HS-27A (cell line): ENCODE results near the gene PLGRKT.
"Not testable (repeated sequence)": the region's sequence is repeated elsewhere in the genome, so short reads cannot be mapped to it uniquely, and the experiment has no call there.

ENCODE experiments used
- DNase-seq: peaks from one replicate; pipeline ENCODE4 v3.0.0-alpha.2; 2012; ENCODE audit warnings: low read depth, missing footprints

The PLGRKT gene

DNA sequence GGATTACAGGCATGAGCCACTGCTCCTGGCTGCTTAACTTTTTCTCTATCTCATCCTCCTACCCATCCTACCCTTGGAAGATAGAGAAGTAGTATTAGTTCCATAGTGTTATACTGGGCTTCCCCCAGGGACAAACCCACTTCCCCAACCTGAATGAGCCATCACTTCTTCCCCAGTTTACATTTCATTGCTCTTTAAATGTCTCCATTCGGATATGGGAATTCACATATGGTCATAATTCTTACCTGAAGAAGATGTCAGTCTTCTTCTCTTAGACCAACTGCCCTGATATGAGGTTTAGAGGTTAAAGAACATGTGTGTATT lies 14.5 kb upstream of the PLGRKT start:
- no peak for DNase-seq

DNA sequence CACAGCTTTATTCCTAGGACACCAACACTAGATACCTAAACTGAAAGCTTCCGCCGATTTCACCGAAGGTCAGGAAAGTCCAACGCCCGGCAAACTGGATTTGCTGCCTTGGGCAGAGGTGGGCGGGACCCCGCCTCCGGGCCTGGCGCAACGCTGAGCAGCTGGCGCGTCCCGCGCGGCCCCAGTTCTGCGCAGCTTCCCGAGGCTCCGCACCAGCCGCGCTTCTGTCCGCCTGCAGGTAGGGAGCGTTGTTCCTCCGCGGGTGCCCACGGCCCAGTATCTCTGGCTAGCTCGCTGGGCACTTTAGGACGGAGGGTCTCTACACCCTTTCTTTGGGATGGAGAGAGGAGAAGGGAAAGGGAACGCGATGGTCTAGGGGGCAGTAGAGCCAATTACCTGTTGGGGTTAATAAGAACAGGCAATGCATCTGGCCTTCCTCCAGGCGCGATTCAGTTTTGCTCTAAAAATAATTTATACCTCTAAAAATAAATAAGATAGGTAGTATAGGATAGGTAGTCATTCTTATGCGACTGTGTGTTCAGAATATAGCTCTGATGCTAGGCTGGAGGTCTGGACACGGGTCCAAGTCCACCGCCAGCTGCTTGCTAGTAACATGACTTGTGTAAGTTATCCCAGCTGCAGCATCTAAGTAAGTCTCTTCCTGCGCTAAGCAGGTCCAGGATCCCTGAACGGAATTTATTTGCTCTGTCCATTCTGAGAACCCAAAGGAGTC lies 12.8 kb upstream of the PLGRKT start, which contains the start of gene CD274:
TSS of gene CD274 (plus strand) at position 184 of the 733 bp plus-strand sequence. CDS start 5,572 bp downstream, outside the sequence.
- peak; percentile 50 for DNase-seq

DNA sequence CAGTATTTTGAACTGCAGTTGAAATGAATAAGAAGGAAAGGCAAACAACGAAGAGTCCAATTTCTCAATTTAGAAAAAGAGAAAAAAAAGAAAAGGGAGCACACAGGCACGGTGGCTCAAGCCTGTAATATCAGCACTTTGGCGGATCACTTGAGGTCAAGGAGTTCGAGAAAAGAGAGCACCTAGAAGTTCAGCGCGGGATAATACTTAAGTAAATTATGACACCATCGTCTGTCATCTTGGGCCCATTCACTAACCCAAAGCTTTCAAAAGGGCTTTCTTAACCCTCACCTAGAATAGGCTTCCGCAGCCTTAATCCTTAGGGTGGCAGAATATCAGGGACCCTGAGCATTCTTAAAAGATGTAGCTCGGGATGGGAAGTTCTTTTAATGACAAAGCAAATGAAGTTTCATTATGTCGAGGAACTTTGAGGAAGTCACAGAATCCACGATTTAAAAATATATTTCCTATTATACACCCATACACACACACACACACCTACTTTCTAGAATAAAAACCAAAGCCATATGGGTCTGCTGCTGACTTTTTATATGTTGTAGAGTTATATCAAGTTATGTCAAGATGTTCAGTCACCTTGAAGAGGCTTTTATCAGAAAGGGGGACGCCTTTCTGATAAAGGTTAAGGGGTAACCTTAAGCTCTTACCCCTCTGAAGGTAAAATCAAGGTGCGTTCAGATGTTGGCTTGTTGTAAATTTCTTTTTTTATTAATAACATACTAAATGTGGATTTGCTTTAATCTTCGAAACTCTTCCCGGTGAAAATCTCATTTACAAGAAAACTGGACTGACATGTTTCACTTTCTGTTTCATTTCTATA lies 12.0 kb upstream of the PLGRKT start:
- no peak for DNase-seq

- DNase-seq = no peak
Measured at GRCh38 chr9:5448461-5449435, 11.0 kb upstream of the PLGRKT start.

DNA sequence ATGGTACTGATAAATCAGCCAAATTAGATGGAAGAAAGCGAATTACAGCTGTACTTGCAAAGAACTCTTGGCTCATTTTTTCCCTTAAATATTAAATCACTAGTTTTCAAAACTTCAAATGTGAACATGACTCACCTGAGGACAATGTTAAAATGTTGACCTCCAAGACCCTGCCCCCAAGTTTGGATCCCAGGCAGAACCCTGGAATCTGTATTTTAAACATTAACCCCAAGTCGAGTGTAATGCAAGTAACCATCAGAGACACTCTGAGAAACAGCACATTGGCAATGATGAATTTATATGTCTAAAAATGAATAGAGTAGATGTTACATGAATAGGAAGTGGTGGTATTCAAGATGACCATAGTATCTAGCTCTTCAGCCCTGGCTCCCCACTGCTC lies 10.3 kb upstream of the PLGRKT start:
- no peak for DNase-seq

GRCh38 chr9:5447337-5447736 lies 9.6 kb upstream of the PLGRKT start:
- DNase-seq = no peak

DNA sequence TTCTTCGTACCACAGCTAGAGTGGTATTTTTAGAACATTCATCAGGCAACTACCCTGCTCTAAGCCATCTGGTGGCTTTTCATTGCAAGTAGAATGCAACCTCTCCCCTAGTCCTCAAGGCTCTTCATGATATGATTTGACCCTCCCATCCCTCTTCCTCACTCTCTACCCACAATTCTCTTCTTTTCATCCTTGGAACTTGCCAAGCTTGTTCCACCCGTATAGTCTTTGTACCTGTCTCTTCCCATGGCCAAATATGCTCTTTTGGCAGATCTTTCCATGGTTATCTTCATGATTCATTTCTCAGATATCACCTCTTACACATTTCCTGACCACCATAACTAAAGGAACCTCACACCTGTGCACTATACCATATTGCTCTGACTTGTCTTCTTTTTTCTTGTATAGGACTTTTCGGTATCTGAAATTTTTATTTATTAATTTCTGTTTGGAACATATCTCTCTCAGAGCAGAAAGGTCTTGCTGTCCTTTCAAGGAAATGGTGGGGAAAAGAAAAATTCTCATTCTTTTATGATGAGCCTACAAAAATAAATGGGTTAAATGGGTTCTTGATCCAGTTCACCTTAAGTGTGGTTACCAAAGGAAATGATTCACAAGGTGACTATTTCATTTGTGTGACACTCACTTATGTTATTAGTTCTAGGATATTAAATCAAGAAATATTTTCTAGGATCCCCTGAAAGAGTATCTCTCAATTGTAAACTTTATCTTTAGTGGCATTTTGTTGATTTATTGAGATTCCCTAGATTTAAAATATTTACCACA lies 8.9 kb upstream of the PLGRKT start:
- no peak for DNase-seq

- no peak for DNase-seq
Measured at GRCh38 chr9:5445886-5446285, 8.2 kb upstream of the PLGRKT start.

DNA sequence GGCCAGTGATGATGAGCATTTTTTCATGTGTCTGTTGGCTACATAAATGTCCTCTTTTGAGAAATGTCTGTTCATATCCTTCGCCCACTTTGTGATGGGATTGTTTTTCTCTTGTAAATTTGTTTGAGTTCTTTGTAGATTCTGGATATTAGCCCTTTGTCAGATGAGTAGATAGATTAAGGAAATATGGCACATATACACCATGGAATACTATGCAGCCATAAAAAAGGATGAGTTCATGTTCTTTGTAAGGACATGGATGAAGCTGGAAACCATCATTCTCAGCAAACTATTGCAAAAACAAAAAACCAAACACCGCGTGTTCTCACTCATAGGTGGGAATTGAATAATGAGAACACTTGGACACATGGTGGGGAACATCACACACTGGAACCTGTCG lies 7.4 kb upstream of the PLGRKT start:
- not testable (repeated sequence) for DNase-seq

GRCh38 chr9:5443850-5444249 lies 6.1 kb upstream of the PLGRKT start:
- no peak for DNase-seq

GRCh38 chr9:5442400-5443011 lies 4.8 kb upstream of the PLGRKT start:
- no peak for DNase-seq

DNA sequence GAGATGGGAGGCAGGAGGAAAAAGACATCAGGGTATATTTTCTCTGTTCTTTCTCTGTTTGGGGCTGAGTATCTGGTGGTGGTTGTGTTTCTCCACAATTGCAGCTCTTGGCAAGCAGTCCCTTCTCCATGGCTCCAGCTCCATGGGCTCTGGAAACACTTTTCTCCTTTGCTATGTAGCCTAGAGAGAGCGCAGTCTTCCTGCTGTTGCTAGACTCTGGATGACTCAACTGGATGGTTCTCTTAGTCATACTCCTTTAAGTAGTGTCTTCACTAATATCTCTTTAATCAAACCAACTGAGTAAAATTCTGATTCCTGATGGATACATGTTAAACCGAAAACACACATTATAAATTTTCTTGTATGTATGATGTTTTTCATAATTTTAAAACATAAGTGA lies 3.3 kb upstream of the PLGRKT start:
- DNase-seq = no peak

GRCh38 chr9:5440426-5440825 lies 2.7 kb upstream of the PLGRKT start:
- no peak for DNase-seq

DNA sequence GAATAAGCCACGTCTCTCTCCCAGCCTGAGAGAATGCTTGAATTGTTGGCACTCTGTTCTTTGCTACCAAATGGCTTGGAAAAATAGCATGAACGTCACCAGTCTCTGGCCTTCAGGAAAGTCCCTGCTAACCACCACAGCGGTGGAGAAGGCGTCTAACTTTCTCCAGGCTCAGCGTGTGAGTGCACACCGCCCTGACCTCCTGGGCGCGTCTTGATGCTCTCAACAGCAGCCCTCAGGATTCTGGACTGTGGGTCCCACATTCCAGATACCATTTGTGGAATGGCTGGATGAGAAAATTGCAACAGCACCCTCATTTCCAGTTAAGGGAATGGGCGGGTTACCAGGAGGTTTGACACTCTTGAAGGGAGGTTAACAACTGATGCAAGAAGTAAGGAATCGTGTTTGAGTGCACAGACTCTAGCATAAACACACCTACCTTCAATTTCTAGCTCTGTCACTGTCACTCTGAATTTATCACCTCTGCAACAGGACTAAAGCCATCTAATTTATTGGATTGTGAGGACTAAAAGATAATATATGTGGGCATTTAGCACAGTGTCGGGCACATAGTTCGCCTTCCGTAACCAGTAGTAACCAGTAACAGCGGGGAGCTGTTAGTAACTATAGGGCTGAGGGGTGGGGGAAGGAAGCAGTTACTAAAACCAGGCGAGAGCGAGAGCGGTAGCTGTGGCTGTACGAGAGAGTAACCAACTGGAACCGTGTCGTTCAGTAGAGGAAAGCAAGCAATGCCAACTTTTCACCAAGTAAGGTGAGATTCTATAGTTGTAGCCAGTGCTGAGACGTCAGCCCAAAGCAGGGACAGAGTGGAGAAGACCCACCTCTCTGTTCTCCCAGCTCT lies 807 bp upstream of the PLGRKT start:
- DNase-seq = no peak

- DNase-seq = no peak
Measured at GRCh38 chr9:5436441-5436840, 1.3 kb downstream of the PLGRKT start.

DNA sequence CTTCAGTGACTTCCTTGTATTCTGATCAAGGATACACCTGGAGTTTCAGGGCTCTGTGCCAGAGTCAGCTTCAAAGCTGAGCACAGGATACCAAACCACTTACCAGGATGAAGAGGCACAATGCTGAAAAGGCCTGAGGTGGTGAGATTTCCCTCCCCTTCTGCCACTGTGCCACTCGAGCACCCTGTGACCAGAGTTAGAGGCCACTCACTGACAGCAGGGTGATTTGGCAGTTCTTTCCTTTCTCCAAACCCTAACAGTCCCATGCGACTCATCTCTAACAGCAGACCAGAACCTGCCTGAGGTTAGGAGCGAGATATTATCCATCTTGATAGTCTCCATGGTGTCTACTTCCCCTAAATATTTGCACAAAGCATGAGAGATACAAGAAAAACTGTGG lies 1.8 kb downstream of the PLGRKT start:
- DNase-seq = no peak

DNA sequence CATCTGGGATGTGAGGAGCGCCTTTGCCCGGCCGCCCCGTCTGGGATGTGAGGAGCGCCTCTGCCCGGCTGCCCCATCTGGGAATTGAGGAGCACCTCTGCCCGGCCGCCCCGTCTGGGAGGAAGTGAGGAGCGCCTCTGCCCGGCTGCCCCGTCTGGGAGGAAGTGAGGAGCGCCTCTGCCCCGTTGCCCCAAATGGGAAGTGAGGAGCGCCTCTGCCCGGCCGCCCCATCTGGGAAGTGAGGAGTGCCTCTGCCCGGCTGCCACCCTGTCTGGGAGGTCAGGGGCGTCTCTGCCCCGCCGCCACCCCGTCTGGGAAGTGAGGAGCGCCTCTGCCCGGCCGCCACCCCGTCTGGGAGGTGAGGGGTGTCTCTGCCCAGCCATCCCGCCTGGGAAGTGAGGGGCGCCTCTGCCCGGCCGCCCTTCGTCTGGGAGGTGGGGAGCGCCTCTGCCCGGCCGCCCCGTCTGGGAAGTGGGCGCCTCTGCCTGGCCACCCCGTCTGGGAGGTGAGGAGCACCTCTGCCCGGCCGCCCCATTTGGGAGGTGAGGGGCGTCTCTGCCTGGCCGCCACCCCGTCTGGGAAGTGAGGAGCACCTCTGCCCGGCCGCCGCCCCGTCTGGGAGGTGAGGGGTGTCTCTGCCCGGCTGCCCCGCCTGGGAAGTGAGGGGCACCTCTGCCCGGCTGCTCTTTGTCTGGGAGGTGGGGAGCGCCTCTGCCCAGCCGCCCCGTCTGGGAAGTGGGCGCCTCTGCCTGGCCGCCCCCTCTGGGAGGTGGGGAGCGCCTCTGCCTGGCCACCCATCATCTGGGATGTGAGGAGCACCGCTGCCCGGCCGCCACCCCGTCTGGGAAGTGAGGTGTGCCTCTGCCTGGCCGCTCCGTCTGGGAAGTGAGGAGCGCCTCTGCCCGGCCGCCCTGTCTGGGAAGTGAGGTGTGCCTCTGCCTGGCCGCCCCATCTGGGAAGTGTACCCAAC lies 3.6 kb downstream of the PLGRKT start:
- not testable (repeated sequence) for DNase-seq

DNA sequence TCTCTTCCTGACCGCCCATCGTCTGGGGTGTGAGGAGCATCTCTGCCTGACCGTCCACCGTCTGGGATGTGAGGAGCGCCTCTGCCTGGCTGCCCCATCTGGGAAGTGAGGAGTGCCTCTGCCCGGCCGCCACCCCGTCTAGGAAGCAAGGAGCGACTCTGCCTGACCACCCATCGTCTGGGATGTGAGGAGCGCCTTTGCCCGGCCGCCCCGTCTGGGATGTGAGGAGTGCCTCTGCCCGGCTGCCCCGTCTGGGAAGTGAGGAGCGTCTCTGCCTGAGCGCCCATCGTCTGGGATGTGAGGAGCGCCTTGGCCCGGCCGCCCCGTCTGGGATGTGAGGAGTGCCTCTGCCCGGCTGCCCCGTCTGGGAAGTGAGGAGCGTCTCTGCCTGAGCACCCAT lies 4.4 kb downstream of the PLGRKT start:
- DNase-seq = not testable (repeated sequence)

DNA sequence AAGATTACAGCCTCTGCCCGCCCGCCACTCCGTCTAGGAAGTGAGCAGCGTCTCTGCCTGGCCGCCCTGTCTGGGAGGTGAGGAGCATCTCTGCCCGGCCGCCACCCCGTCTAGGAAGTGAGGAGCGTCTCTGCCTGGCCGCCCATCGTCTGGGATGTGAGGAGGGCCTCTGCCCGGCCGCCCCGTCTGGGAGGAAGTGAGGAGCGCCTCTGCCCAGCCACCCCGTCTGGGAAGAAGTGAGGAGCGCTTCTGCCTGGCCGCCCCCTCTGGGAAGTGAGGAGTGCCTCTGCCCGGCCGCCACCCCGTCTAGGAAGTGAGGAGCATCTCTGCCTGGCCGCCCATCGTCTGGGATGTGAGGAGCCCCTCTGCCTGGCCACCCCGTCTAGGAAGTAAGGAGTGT lies 4.8 kb downstream of the PLGRKT start:
- DNase-seq = not testable (repeated sequence)
